Endothelial cell of hepatic sinusoid (primary cell): ENCODE measurements around the gene CCDC122.
"Not testable (repeated sequence)": the region's sequence is repeated elsewhere in the genome, so short reads cannot be mapped to it uniquely, and the experiment has no call there.

Experiments
- in situ Hi-C: cut with HindIII; loops from 2 replicates; pipeline ENCODE4 v1.10.0; 2017; ENCODE audit warnings: low sequenced_read_pairs

CCDC122 gene

GRCh38 chr13:43879755-43880181 is 228 bp upstream of the CCDC122 start, which contains the start of gene LACC1:
Gene LACC1 (plus strand): TSS chr13:43879904. CDS start chr13:43880986, 1,082 bp downstream.
- in situ Hi-C loops, result loop anchor here (5.0 kb wide), 1 partner anchor 87 kb away; no protein-coding TSS in a partner anchor

- in situ Hi-C loops, result loop anchor here (5.0 kb wide), 1 partner anchor 85 kb away; no protein-coding TSS in a partner anchor
These were observed 1.8 kb downstream of the CCDC122 start for GRCh38 chr13:43877766-43878165.

- in situ Hi-C loops, result loop anchor here (5.0 kb wide), 1 partner anchor 85 kb away; no protein-coding TSS in a partner anchor
These were observed 2.2 kb downstream of the CCDC122 start for GRCh38 chr13:43877326-43877725.

- in situ Hi-C loops, result loop anchor here (5.0 kb wide), 1 partner anchor 84 kb away; no protein-coding TSS in a partner anchor
These were observed 3.2 kb downstream of the CCDC122 start for GRCh38 chr13:43876366-43876765.

- in situ Hi-C loops, result loop anchor here (5.0 kb wide), 1 partner anchor 82 kb away; no protein-coding TSS in a partner anchor
These were observed 4.9 kb downstream of the CCDC122 start for GRCh38 chr13:43874504-43875092.

GRCh38 chr13:43872181-43872580 is 7.4 kb downstream of the CCDC122 start:
- in situ Hi-C loops, result no loop called here

GRCh38 chr13:43865892-43866291 is 13.6 kb downstream of the CCDC122 start:
- in situ Hi-C loops, result no loop called here

GRCh38 chr13:43864921-43865320 is 14.6 kb downstream of the CCDC122 start:
- in situ Hi-C loops, result no loop called here

GRCh38 chr13:43861863-43862262 is 17.7 kb downstream of the CCDC122 start:
- in situ Hi-C loops, result no loop called here

GRCh38 chr13:43852923-43853404 is 26.6 kb downstream of the CCDC122 start:
- in situ Hi-C loops, result no loop called here

GRCh38 chr13:43850873-43851272 is 28.7 kb downstream of the CCDC122 start:
- in situ Hi-C loops, result no loop called here

GRCh38 chr13:43848001-43848649 is 31.4 kb downstream of the CCDC122 start:
- in situ Hi-C loops, result no loop called here

- in situ Hi-C loops, result no loop called here
These were observed 32.9 kb downstream of the CCDC122 start for GRCh38 chr13:43846496-43847158.

GRCh38 chr13:43838909-43839308 is 40.6 kb downstream of the CCDC122 start:
- in situ Hi-C loops, result no loop called here

GRCh38 chr13:43835701-43836100 is 43.8 kb downstream of the CCDC122 start:
- in situ Hi-C loops, result no loop called here

GRCh38 chr13:43831088-43831487 is 48.5 kb downstream of the CCDC122 start:
- in situ Hi-C loops, result no loop called here

GRCh38 chr13:43830497-43830881 is 49.1 kb downstream of the CCDC122 start:
- in situ Hi-C loops, result no loop called here

- in situ Hi-C loops, result not testable (repeated sequence)
These were observed 54.9 kb downstream of the CCDC122 start for GRCh38 chr13:43824656-43825055.

GRCh38 chr13:43822969-43823368 is 56.6 kb downstream of the CCDC122 start:
- in situ Hi-C loops, result no loop called here

- in situ Hi-C loops, result no loop called here
These were observed 63.1 kb downstream of the CCDC122 start for GRCh38 chr13:43816401-43816889.

- in situ Hi-C loops, result no loop called here
These were observed 64.3 kb downstream of the CCDC122 start for GRCh38 chr13:43815204-43815603.
